WTC11 (cell line): Measurements from ENCODE around the gene YBX3. TPM values are rescaled to one million over a fixed set of nuclear protein-coding genes. Genes with fewer than 3 reads are reported as not detected.

Source experiments
- ATAC-seq: fragments of 200-7000 bp; cut with Tn5 transposase; 2 replicates; pipeline ENCODE4 v1.10.0; 2021; ENCODE audit warnings: mild to moderate bottlenecking, moderate library complexity
- CTCF ChIA-PET: fragments of 300-600 bp; sonication (Branson Sonifier 250); formaldehyde crosslinking; loops from one replicate; lab custom pipeline; 2021; ENCODE audit warnings: antibody characterized with exemption; lab: Charles Lee
- POLR2A ChIA-PET: fragments of 350-600 bp; sonication (Branson Sonifier 250); formaldehyde crosslinking; loops from one replicate; lab custom pipeline; 2021; ENCODE audit warnings: antibody characterized with exemption; lab: Charles Lee
- DNase-seq: peaks from one replicate; pipeline ENCODE4 v3.0.0; 2021; ENCODE audit warnings: low spot score
- H3K27ac Mint-ChIP-seq: 2 replicates; pipeline ENCODE4 v1.8.0; 2021; ENCODE audit warnings: mixed read lengths
- H3K27me3 Mint-ChIP-seq: 2 replicates; pipeline ENCODE4 v1.8.0; 2021; ENCODE audit warnings: low read depth, mild to moderate bottlenecking, moderate library complexity, mixed read lengths
- H3K36me3 Mint-ChIP-seq: 2 replicates; pipeline ENCODE4 v1.8.0; 2021; ENCODE audit warnings: mixed read lengths
- H3K4me1 Mint-ChIP-seq: 2 replicates; pipeline ENCODE4 v1.8.0; 2022; ENCODE audit warnings: mixed read lengths
- H3K4me3 Mint-ChIP-seq: 2 replicates; pipeline ENCODE4 v1.8.0; 2021; ENCODE audit warnings: mild to moderate bottlenecking, moderate library complexity, mixed read lengths
- H3K9me3 Mint-ChIP-seq: 2 replicates; pipeline ENCODE4 v1.8.0; 2021; ENCODE audit warnings: mixed read lengths
- ELF4 ChIP-seq: sonication (generic); formaldehyde crosslinking; IDR thresholded peaks from 2 replicates; pipeline ENCODE4 v1.8.1; 2022; ENCODE audit warnings: low read depth, mild to moderate bottlenecking, moderate library complexity, missing genetic modification reagents
- HMGA2 ChIP-seq: fragments of 250-450 bp; sonication (Bioruptor Pico); IDR thresholded peaks from 2 replicates; pipeline ENCODE4 v1.4.0; 2021; ENCODE audit warnings: mild to moderate bottlenecking, moderate library complexity
- MXD4 ChIP-seq: fragments of 250-450 bp; sonication (Bioruptor Pico); IDR thresholded peaks from 2 replicates; pipeline ENCODE4 v1.8.0; 2021; ENCODE audit warnings: mild to moderate bottlenecking, moderate library complexity, borderline replicate concordance
- NFE2L1 ChIP-seq: sonication (generic); formaldehyde crosslinking; IDR thresholded peaks from 2 replicates; pipeline ENCODE4 v1.8.1; 2023; ENCODE audit warnings: missing genetic modification reagents
- TCF7 ChIP-seq: sonication (generic); formaldehyde crosslinking; IDR thresholded peaks from 2 replicates; pipeline ENCODE4 v1.8.0; 2022; ENCODE audit warnings: mild to moderate bottlenecking, low read depth, missing genetic modification reagents, moderate library complexity
- TP53 ChIP-seq: sonication (generic); formaldehyde crosslinking; IDR thresholded peaks from 2 replicates; pipeline ENCODE4 v1.8.1; 2023; ENCODE audit warnings: mild to moderate bottlenecking, missing genetic modification reagents
- ZNF138 ChIP-seq: sonication (generic); formaldehyde crosslinking; conservative IDR thresholded peaks from 2 replicates; pipeline ENCODE4 v1.8.1; 2022; ENCODE audit warnings: mild to moderate bottlenecking, moderate library complexity, missing genetic modification reagents
- ZNF219 ChIP-seq: sonication (generic); formaldehyde crosslinking; IDR thresholded peaks from 2 replicates; pipeline ENCODE4 v1.8.0; 2023; ENCODE audit warnings: missing genetic modification reagents, mild to moderate bottlenecking, borderline replicate concordance
- ZNF317 ChIP-seq: sonication (generic); formaldehyde crosslinking; IDR thresholded peaks from 2 replicates; pipeline ENCODE4 v1.8.1; 2023; ENCODE audit warnings: low read depth, mild to moderate bottlenecking, moderate library complexity, missing genetic modification reagents, borderline replicate concordance
- ZNF396 ChIP-seq: fragments of 250-450 bp; sonication (Bioruptor Pico); IDR thresholded peaks from 2 replicates; pipeline ENCODE4 v1.8.0; 2021; ENCODE audit warnings: mild to moderate bottlenecking, moderate library complexity, borderline replicate concordance
- total RNA-seq: library from RNA; stranded (reverse); gene quantifications from 3 replicates; pipeline ENCODE4 v1.2.3, GENCODE V29; 2021
- TF ChIP-seq, protein P1 (sequence below): sonication (generic); formaldehyde crosslinking; IDR thresholded peaks from 2 replicates; pipeline ENCODE4 v1.8.1; 2022; ENCODE audit warnings: low read depth, mild to moderate bottlenecking, moderate library complexity, missing genetic modification reagents, borderline replicate concordance
- TF ChIP-seq, protein P2 (sequence below): sonication (generic); formaldehyde crosslinking; IDR thresholded peaks from 2 replicates; pipeline ENCODE4 v1.8.1; 2022; ENCODE audit warnings: mild to moderate bottlenecking, missing genetic modification reagents, moderate library complexity, borderline replicate concordance
- TF ChIP-seq, protein P3 (sequence below): fragments of 200-600 bp; IDR thresholded peaks from 2 replicates; pipeline ENCODE4 v1.8.0; 2022; ENCODE audit warnings: antibody characterized with exemption
- TF ChIP-seq, protein P4 (sequence below): sonication (generic); formaldehyde crosslinking; IDR thresholded peaks from 2 replicates; pipeline ENCODE4 v1.8.0; 2022; ENCODE audit warnings: mild to moderate bottlenecking, missing genetic modification reagents
- TF ChIP-seq, protein P5 (sequence below): sonication (generic); formaldehyde crosslinking; IDR thresholded peaks from 2 replicates; pipeline ENCODE4 v1.8.1; 2023; ENCODE audit warnings: mild to moderate bottlenecking, moderate library complexity, missing genetic modification reagents
- TF ChIP-seq, protein P6 (sequence below): fragments of 250-450 bp; sonication (Bioruptor Pico); IDR thresholded peaks from 2 replicates; pipeline ENCODE4 v1.9.0; 2021; ENCODE audit warnings: mild to moderate bottlenecking
- TF ChIP-seq, protein P7 (sequence below): sonication (generic); formaldehyde crosslinking; IDR thresholded peaks from 2 replicates; pipeline ENCODE4 v1.8.1; 2023; ENCODE audit warnings: mild to moderate bottlenecking, missing genetic modification reagents
- TF ChIP-seq, protein P8 (sequence below): sonication (generic); formaldehyde crosslinking; IDR thresholded peaks from 2 replicates; pipeline ENCODE4 v1.8.1; 2023; ENCODE audit warnings: mild to moderate bottlenecking, missing genetic modification reagents, moderate library complexity
- TF ChIP-seq, protein P9 (sequence below): sonication (generic); formaldehyde crosslinking; conservative IDR thresholded peaks from 2 replicates; pipeline ENCODE4 v1.8.1; 2023; ENCODE audit warnings: mild to moderate bottlenecking, low read depth, missing genetic modification reagents, moderate library complexity

YBX3 gene
- total RNA-seq, 1 experiment from 2014 or later, result 396 TPM

DNA sequence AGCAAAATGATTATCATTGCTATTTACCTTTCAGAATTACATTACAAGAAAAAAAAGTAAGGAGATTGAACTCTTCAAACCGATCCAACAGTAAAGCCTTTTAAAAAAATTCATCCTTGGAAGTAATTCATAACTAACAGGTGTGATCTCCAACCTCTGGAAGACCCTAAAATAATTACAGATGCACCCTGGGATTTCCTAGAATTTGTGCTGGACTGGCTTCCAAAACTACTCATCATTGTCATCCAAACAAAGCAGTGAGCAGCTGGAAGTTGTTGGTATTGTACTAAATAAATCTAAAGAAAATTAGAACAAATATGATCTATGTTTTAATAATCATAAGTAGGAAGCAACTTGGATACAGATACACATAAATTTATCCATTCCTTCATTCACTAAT is 1.9 kb upstream of the YBX3 start:
- Mint-ChIP-seq H3K9me3 (no peaks in the 10 kb centered on the region), H3K27me3 (peaks cover 16% of the 10 kb centered on the region), H3K36me3 (no peaks in the 10 kb centered on the region), H3K4me3 (no peak overlapping the region), H3K27ac (no peak overlapping the region), H3K4me1 (peaks cover 26% of the 10 kb centered on the region)
- CTCF ChIA-PET, result no interaction called here
- no peak for ATAC-seq
- POLR2A ChIA-PET, result no interaction called here
- TF ChIP-seq, protein P1, sequence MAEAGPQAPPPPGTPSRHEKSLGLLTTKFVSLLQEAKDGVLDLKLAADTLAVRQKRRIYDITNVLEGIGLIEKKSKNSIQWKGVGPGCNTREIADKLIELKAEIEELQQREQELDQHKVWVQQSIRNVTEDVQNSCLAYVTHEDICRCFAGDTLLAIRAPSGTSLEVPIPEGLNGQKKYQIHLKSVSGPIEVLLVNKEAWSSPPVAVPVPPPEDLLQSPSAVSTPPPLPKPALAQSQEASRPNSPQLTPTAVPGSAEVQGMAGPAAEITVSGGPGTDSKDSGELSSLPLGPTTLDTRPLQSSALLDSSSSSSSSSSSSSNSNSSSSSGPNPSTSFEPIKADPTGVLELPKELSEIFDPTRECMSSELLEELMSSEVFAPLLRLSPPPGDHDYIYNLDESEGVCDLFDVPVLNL, result no peak
- no peak for TF ChIP-seq ZNF138 (CRISPR knock-in tag)
- no peak for TF ChIP-seq MXD4
- TF ChIP-seq, all 79 proteins: peak for 0
- no peak for DNase-seq

DNA sequence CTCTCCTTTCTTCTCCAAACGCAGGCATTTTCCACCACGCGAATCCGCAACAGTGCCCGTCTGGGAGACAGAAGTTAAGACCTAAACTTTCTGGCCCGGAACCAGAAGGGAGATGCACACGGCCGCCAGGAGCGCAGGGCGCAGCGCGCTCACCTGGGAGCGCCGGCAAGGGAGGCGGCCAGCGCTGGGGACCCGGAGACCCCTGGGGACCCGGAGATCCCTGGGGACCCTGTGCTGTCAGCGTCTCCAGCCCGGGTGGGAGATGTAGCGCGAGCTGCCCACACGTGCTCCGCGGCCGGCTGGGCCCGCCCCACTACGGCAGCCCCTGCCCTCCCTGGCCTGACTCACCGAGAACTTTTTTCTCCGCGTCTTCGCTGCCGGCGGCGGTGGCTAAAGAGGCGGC is 620 bp downstream of the YBX3 start:
- Mint-ChIP-seq H3K9me3 (no peaks in the 10 kb centered on the region), H3K4me3 (peak overlapping the region; percentile 97), H3K27ac (peak overlapping the region; percentile 55), H3K4me1 (peaks cover 51% of the 10 kb centered on the region), H3K36me3 (0 out of 2 replicates have a peak, but pooled peaks cover 2% of the 10 kb centered on the region), H3K27me3 (peaks cover 13% of the 10 kb centered on the region)
- ATAC-seq (peak; percentile 11), DNase-seq (no peak)
- ChIA-PET POLR2A (interaction anchor here (0.6 to 1.0 kb wide), 2 partner anchors 30 to 448 kb away, joined by 3 read pairs; partner anchors contain the start of gene SMIM10L1), CTCF (interaction anchor here (1.8 kb wide), 1 partner anchor 27 kb away, joined by 12 read pairs; no protein-coding TSS in a partner anchor)
- no peak for TF ChIP-seq HMGA2 (CRISPR knock-in tag)
- TF ChIP-seq ZNF317, result no peak
- TF ChIP-seq, protein P2, sequence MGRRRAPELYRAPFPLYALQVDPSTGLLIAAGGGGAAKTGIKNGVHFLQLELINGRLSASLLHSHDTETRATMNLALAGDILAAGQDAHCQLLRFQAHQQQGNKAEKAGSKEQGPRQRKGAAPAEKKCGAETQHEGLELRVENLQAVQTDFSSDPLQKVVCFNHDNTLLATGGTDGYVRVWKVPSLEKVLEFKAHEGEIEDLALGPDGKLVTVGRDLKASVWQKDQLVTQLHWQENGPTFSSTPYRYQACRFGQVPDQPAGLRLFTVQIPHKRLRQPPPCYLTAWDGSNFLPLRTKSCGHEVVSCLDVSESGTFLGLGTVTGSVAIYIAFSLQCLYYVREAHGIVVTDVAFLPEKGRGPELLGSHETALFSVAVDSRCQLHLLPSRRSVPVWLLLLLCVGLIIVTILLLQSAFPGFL (CRISPR knock-in tag), result no peak
- TF ChIP-seq, protein P3, sequence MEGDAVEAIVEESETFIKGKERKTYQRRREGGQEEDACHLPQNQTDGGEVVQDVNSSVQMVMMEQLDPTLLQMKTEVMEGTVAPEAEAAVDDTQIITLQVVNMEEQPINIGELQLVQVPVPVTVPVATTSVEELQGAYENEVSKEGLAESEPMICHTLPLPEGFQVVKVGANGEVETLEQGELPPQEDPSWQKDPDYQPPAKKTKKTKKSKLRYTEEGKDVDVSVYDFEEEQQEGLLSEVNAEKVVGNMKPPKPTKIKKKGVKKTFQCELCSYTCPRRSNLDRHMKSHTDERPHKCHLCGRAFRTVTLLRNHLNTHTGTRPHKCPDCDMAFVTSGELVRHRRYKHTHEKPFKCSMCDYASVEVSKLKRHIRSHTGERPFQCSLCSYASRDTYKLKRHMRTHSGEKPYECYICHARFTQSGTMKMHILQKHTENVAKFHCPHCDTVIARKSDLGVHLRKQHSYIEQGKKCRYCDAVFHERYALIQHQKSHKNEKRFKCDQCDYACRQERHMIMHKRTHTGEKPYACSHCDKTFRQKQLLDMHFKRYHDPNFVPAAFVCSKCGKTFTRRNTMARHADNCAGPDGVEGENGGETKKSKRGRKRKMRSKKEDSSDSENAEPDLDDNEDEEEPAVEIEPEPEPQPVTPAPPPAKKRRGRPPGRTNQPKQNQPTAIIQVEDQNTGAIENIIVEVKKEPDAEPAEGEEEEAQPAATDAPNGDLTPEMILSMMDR, result no peak
- no peak for TF ChIP-seq NFE2L1 (CRISPR knock-in tag)
- no peak for TF ChIP-seq TCF7 (CRISPR knock-in tag)
- TF ChIP-seq ELF4 (CRISPR knock-in tag), result no peak
- TF ChIP-seq, protein P4, sequence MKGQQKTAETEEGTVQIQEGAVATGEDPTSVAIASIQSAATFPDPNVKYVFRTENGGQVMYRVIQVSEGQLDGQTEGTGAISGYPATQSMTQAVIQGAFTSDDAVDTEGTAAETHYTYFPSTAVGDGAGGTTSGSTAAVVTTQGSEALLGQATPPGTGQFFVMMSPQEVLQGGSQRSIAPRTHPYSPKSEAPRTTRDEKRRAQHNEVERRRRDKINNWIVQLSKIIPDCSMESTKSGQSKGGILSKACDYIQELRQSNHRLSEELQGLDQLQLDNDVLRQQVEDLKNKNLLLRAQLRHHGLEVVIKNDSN (CRISPR knock-in tag), result 0 out of 2 replicates have a peak, but pooled peaks have one; percentile 4
- TF ChIP-seq, protein P5, sequence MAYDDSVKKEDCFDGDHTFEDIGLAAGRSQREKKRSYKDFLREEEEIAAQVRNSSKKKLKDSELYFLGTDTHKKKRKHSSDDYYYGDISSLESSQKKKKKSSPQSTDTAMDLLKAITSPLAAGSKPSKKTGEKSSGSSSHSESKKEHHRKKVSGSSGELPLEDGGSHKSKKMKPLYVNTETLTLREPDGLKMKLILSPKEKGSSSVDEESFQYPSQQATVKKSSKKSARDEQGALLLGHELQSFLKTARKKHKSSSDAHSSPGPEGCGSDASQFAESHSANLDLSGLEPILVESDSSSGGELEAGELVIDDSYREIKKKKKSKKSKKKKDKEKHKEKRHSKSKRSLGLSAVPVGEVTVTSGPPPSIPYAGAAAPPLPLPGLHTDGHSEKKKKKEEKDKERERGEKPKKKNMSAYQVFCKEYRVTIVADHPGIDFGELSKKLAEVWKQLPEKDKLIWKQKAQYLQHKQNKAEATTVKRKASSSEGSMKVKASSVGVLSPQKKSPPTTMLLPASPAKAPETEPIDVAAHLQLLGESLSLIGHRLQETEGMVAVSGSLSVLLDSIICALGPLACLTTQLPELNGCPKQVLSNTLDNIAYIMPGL (CRISPR knock-in tag), result peak; percentile 65; the same call in 1 of the 2 replicates
- TF ChIP-seq, protein P6, sequence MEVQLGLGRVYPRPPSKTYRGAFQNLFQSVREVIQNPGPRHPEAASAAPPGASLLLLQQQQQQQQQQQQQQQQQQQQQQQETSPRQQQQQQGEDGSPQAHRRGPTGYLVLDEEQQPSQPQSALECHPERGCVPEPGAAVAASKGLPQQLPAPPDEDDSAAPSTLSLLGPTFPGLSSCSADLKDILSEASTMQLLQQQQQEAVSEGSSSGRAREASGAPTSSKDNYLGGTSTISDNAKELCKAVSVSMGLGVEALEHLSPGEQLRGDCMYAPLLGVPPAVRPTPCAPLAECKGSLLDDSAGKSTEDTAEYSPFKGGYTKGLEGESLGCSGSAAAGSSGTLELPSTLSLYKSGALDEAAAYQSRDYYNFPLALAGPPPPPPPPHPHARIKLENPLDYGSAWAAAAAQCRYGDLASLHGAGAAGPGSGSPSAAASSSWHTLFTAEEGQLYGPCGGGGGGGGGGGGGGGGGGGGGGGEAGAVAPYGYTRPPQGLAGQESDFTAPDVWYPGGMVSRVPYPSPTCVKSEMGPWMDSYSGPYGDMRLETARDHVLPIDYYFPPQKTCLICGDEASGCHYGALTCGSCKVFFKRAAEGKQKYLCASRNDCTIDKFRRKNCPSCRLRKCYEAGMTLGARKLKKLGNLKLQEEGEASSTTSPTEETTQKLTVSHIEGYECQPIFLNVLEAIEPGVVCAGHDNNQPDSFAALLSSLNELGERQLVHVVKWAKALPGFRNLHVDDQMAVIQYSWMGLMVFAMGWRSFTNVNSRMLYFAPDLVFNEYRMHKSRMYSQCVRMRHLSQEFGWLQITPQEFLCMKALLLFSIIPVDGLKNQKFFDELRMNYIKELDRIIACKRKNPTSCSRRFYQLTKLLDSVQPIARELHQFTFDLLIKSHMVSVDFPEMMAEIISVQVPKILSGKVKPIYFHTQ, result no peak
- TF ChIP-seq TP53 (CRISPR knock-in tag), result no peak
- TF ChIP-seq, protein P7, sequence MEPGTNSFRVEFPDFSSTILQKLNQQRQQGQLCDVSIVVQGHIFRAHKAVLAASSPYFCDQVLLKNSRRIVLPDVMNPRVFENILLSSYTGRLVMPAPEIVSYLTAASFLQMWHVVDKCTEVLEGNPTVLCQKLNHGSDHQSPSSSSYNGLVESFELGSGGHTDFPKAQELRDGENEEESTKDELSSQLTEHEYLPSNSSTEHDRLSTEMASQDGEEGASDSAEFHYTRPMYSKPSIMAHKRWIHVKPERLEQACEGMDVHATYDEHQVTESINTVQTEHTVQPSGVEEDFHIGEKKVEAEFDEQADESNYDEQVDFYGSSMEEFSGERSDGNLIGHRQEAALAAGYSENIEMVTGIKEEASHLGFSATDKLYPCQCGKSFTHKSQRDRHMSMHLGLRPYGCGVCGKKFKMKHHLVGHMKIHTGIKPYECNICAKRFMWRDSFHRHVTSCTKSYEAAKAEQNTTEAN (CRISPR knock-in tag), result no peak
- TF ChIP-seq, protein P8, sequence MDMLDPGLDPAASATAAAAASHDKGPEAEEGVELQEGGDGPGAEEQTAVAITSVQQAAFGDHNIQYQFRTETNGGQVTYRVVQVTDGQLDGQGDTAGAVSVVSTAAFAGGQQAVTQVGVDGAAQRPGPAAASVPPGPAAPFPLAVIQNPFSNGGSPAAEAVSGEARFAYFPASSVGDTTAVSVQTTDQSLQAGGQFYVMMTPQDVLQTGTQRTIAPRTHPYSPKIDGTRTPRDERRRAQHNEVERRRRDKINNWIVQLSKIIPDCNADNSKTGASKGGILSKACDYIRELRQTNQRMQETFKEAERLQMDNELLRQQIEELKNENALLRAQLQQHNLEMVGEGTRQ (CRISPR knock-in tag), result no peak
- TF ChIP-seq MXD4, result no peak
- TF ChIP-seq ZNF396 (CRISPR knock-in tag), result no peak
- TF ChIP-seq, protein P9, sequence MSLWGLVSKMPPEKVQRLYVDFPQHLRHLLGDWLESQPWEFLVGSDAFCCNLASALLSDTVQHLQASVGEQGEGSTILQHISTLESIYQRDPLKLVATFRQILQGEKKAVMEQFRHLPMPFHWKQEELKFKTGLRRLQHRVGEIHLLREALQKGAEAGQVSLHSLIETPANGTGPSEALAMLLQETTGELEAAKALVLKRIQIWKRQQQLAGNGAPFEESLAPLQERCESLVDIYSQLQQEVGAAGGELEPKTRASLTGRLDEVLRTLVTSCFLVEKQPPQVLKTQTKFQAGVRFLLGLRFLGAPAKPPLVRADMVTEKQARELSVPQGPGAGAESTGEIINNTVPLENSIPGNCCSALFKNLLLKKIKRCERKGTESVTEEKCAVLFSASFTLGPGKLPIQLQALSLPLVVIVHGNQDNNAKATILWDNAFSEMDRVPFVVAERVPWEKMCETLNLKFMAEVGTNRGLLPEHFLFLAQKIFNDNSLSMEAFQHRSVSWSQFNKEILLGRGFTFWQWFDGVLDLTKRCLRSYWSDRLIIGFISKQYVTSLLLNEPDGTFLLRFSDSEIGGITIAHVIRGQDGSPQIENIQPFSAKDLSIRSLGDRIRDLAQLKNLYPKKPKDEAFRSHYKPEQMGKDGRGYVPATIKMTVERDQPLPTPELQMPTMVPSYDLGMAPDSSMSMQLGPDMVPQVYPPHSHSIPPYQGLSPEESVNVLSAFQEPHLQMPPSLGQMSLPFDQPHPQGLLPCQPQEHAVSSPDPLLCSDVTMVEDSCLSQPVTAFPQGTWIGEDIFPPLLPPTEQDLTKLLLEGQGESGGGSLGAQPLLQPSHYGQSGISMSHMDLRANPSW, result no peak
- 0 out of 2 replicates have a peak, but pooled peaks have one; percentile 15 for TF ChIP-seq ZNF219 (CRISPR knock-in tag)
